Left lung (tissue), 10 donors: ENCODE measurements around the gene PPIP5K1. TPM values are rescaled to one million over a fixed set of nuclear protein-coding genes. Genes with fewer than 3 reads are reported as not detected.
"Not testable (repeated sequence)": the region's sequence is repeated elsewhere in the genome, so short reads cannot be mapped to it uniquely, and the experiment has no call there.

Experiments used
- ATAC-seq: fragments of 200-7000 bp; cut with Tn5 transposase; one replicate; pipeline ENCODE4 v1.9.1; 2020; ENCODE audit warnings: moderate library complexity
- DNase-seq, 4 donors: peaks; one replicate each; pipeline ENCODE4 v3.0.0-alpha.2; 2013 to 2020
- H3K27ac ChIP-seq, 2 donors: fragments of 200-600 bp; sonication (generic) in 1 of 2; one replicate each; pipeline versions ENCODE4 v1.5.0 to v1.8.0; 2020 to 2021
- H3K27me3 ChIP-seq, 2 donors: fragments of 200-600 bp; sonication (generic) in 1 of 2; one replicate each; pipeline versions ENCODE4 v1.5.0 to v1.8.0; 2020 to 2021
- H3K36me3 ChIP-seq, 2 donors: fragments of 200-600 bp; sonication (generic) in 1 of 2; one replicate each; pipeline versions ENCODE4 v1.5.0 to v1.8.0; 2020 to 2021
- H3K4me1 ChIP-seq, 2 donors: fragments of 200-600 bp; one replicate each; pipeline ENCODE4 v1.8.0; 2021
- H3K4me3 ChIP-seq, 2 donors: fragments of 200-600 bp; sonication (generic) in 1 of 2; one replicate each; pipeline versions ENCODE4 v1.5.0 to v1.8.0; 2020 to 2021; ENCODE audit warnings: mild to moderate bottlenecking in 1 of 2
- H3K9me3 ChIP-seq, 2 donors: fragments of 200-600 bp; sonication (generic) in 1 of 2; one replicate each; pipeline versions ENCODE4 v1.5.0 to v1.8.0; 2020 to 2021
- intact Hi-C, 2 donors: fragments of 100-400 bp; cut with DNase I; formaldehyde crosslinking; loops; one replicate each; pipeline versions ENCODE4 v1.11.2 to v1.14.2; 2022
- polyA plus RNA-seq, 6 donors: library from polyadenylated mRNA; unstranded; fragments of 120-200 nt; gene quantifications; one replicate each; pipeline ENCODE4 v1.2.1, GENCODE V29; 2013; ENCODE audit not compliant: insufficient read length in 6 of 6
- total RNA-seq, 2 donors: library from RNA; stranded (reverse); fragmentation: NEBNext Ultra II Directional; extraction: Animal tissue kit (Norgen Biotek cat#: 25700); gene quantifications; one replicate each; pipeline ENCODE4 v1.2.1, GENCODE V29; 2021
- TF ChIP-seq, protein P1 (sequence below), 2 donors: fragments of 200-600 bp; sonication (generic) in 1 of 2; IDR thresholded peaks; one replicate each; pipeline versions ENCODE4 v1.5.0 to v1.8.0; 2021; ENCODE audit warnings: antibody characterized with exemption in 2 of 2
- donor health status: DM: no; HTN: yes; CAD: no.
- donor health status: DM: no; HTN: no; CAD: no.

PPIP5K1 gene
- total and polyA plus RNA-seq, 8 donors = 20.2 to 35.7 (median 28.3) TPM

DNA sequence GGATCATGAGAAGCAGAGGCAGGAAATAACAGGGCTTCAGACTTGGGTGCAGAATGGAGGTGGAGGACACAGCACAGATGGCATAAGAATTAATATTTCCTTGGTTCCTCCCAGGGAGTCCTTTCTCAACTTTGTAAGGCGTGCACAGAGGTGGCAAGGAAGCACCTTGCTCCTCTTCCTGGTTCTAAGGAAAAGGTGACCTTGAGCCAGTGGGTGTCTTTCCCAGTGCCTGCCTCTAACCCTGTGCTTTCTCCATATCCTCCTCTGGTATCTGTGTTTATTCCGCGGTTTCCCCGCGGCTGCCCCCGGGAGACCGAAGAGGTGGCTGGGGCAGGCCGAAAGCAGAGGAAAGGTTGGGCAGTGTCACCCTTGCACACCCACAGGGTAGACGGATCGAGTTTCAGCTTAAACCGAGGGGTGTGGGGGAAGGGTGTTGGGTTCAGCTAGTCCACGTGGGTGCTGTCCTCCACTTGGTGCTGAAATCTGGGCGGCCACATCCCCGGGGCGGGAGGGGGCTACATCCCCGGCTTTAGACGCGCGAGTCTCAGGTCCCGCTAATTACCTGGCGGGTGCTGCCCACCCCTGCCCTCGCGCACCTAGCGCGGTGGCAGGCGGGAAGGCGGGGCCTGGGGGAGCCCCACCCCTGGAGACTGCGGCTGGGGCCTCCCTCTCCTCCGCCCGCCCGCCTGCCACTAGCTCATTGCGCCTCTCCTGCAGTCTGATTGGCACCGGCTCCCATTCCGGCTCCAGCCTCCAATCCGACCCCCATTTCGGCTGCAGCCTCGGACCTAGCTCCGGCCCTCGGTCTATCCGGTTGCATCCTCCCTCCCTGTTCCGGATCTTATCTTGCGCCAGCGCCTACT, 3.6 kb upstream of the PPIP5K1 start, which contains the start of gene CKMT1B:
TSS of gene CKMT1B (plus strand) at position 700 of the 863 bp plus-strand sequence. CDS start 192 bp downstream, outside the sequence.
- peak; percentile 86 for ATAC-seq
- H3K4me3 ChIP-seq, H3K27me3 ChIP-seq, H3K27ac ChIP-seq, H3K4me1 ChIP-seq, H3K36me3 ChIP-seq, H3K9me3 ChIP-seq, DNase-seq, intact Hi-C loops: not testable (repeated sequence)

DNA sequence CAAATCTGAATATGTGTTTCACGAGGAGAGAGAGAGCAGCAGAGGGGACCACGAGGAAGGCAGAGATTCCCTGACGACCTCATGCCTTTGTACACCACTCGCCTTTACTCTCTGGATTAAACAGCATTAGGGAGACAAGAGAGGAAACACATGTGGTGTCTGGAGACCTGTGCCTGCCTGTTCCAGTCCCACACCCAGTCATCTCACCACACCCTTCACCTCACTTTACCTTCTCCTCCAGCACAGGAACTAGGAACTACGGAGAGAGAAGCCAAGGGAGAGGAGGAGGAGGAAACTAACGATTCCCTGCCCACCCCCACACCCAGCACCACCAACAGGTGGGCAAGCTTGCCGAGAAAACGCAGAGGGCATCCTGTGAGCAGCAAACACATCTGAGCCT, 2.8 kb upstream of the PPIP5K1 start:
- peak; percentile 5 for ATAC-seq
- H3K36me3 ChIP-seq, H3K27ac ChIP-seq, intact Hi-C loops, H3K9me3 ChIP-seq, H3K4me3 ChIP-seq, H3K27me3 ChIP-seq, H3K4me1 ChIP-seq, DNase-seq: not testable (repeated sequence)

DNA sequence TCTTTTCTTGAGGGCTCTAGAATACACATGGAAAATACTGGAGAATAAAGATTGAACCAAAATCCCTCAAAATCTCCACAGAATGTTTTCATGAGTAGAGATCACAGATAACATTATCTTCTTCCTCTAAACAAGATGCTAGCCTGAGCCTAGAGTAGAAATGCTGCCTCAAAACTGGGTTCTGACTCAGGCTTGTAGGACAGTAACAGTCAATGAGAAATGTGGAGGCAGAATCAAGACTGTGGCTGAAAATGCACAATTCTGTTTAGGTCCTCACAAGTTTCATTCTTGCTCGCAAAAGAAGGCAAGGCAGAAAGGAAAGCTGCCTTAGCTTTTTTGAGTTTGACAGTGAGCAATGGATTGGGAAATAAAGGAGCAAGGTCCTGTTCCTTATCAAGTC, 15.4 kb downstream of the PPIP5K1 start:
- H3K27ac ChIP-seq, H3K9me3 ChIP-seq, ATAC-seq, intact Hi-C loops, DNase-seq, H3K27me3 ChIP-seq, H3K36me3 ChIP-seq, H3K4me1 ChIP-seq, H3K4me3 ChIP-seq: not testable (repeated sequence)

DNA sequence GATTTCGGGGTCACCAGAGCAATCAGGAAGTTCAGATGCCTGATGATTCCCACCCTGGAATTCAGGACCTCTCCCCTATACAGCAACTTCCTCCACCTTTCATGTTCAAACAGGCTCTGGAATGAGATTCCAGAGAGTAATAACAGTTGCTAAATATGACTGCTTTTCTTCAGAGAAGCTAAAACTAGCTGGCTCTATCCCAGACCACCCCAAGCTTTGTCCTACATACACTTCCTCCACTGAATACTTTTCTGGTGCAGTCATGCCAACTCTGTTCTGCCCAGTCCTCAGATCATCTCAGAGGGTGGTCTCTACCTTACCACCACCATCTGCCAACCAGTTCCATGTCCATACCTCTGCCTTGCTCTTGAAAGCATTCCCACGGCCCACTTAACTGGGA, 23.4 kb downstream of the PPIP5K1 start:
- H3K4me1 ChIP-seq, H3K9me3 ChIP-seq, ATAC-seq, DNase-seq, intact Hi-C loops, H3K4me3 ChIP-seq, H3K27me3 ChIP-seq, H3K27ac ChIP-seq, H3K36me3 ChIP-seq: not testable (repeated sequence)

DNA sequence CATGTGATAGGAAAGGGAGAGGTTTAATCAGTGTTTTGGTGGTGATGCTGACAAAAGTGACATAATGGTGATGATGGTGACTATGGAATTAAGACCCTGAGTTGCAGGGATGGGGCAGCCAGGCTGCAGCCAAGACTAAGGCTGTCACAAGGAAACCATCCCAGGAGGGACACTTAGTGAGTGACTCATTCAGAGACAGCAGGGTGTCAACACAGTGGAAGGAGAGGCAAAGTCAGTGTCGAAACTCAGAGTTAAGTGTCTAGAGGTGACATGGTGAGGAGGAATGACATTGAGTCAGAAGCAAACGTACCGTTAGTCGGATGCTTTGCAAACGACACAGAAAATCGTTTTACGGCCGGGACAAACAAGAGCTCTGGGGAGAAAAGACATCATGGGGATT, 26.2 kb downstream of the PPIP5K1 start:
- intact Hi-C loops, ATAC-seq, H3K27ac ChIP-seq, H3K9me3 ChIP-seq, DNase-seq, H3K36me3 ChIP-seq, H3K27me3 ChIP-seq, H3K4me3 ChIP-seq, H3K4me1 ChIP-seq: not testable (repeated sequence)

DNA sequence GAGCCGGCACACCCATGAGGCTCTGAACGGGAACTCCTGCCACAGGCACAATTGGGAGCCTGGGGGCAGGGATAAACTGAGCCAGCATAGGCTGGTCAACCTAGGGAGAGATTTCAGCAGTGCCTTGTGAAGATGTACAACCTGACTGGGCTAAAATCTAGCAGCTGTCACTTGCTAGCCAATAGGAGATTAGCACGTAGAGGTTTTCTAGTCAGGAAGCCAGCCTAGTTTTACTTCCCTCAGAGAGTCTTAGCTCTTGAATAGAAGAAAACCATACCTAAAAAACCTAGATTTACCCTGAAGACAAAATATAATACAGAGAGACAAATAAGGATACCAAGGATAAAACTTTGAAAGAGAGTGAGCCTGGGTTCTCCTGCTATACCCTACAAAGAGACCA, 27.3 kb downstream of the PPIP5K1 start:
- H3K27ac ChIP-seq, ATAC-seq, H3K4me1 ChIP-seq, H3K4me3 ChIP-seq, intact Hi-C loops, DNase-seq, H3K36me3 ChIP-seq, H3K9me3 ChIP-seq, H3K27me3 ChIP-seq: not testable (repeated sequence)

DNA sequence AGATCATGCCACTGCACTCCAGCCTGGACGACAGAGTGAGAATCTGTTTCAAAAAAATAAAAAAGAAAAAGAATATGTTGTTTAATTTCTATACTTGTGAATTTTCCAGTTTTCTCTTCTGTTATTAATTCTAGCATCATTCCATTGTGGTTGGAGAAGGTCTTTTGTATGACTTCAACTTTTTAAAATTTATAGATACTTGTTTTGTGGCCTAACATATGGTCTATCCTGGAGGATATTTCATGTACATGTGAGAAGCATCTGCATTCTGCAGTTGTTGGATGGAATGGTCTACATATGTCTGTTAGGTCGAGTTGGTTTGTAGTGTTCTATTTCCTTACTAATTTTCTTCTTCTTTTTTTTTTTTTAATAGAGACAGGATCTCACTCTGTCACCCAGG, 37.0 kb downstream of the PPIP5K1 start:
- peaks cover 0 to 24% of the 10 kb centered on the region in 2 donors for H3K36me3 ChIP-seq
- ATAC-seq = no peak
- H3K27me3 ChIP-seq = no peaks in the 10 kb centered on the region
- TF ChIP-seq, protein P1, sequence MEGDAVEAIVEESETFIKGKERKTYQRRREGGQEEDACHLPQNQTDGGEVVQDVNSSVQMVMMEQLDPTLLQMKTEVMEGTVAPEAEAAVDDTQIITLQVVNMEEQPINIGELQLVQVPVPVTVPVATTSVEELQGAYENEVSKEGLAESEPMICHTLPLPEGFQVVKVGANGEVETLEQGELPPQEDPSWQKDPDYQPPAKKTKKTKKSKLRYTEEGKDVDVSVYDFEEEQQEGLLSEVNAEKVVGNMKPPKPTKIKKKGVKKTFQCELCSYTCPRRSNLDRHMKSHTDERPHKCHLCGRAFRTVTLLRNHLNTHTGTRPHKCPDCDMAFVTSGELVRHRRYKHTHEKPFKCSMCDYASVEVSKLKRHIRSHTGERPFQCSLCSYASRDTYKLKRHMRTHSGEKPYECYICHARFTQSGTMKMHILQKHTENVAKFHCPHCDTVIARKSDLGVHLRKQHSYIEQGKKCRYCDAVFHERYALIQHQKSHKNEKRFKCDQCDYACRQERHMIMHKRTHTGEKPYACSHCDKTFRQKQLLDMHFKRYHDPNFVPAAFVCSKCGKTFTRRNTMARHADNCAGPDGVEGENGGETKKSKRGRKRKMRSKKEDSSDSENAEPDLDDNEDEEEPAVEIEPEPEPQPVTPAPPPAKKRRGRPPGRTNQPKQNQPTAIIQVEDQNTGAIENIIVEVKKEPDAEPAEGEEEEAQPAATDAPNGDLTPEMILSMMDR (IDR thresholded peaks at IDR 0.05) = no peak
- H3K27ac ChIP-seq = no peak overlapping the region
- H3K9me3 ChIP-seq = peaks cover 0 to under 1% of the 10 kb centered on the region in 2 donors
- no peak overlapping the region for H3K4me3 ChIP-seq
- no peak for DNase-seq
- H3K4me1 ChIP-seq = no peaks in the 10 kb centered on the region
- intact Hi-C loops = no loop called here

- no peak overlapping the region for H3K27ac ChIP-seq
- TF ChIP-seq, protein P1 (IDR thresholded peaks at IDR 0.05) = no peak
- H3K9me3 ChIP-seq = peaks cover 0 to 6% of the 10 kb centered on the region in 2 donors
- ATAC-seq (no peak), DNase-seq (no peak)
- peaks cover 0 to 23% of the 10 kb centered on the region in 2 donors for H3K36me3 ChIP-seq
- H3K4me1 ChIP-seq = no peaks in the 10 kb centered on the region
- no peak overlapping the region for H3K4me3 ChIP-seq
- H3K27me3 ChIP-seq = no peaks in the 10 kb centered on the region
- intact Hi-C loops = no loop called here
Observed at GRCh38 chr15:43552256-43552655, 37.8 kb downstream of the PPIP5K1 start.
